HG03571 (cell line): ENCODE results near the gene FRMPD2.
"Not testable (repeated sequence)": the region's sequence is repeated elsewhere in the genome, so short reads cannot be mapped to it uniquely, and the experiment has no call there.

Experiments used
- ATAC-seq: cut with Tn5 transposase; IDR thresholded peaks from one replicate; pipeline ENCODE4 v1.9.1; 2021; ENCODE audit not compliant: unreplicated experiment

The FRMPD2 gene

GRCh38 chr10:48140949-48141348 is 133.5 kb downstream of the FRMPD2 start:
- not testable (repeated sequence) for ATAC-seq

GRCh38 chr10:48139953-48140850 is 134.3 kb downstream of the FRMPD2 start:
- not testable (repeated sequence) for ATAC-seq

GRCh38 chr10:48128954-48129353 is 145.5 kb downstream of the FRMPD2 start:
- not testable (repeated sequence) for ATAC-seq

- not testable (repeated sequence) for ATAC-seq
Observed at GRCh38 chr10:48126251-48126650, 148.2 kb downstream of the FRMPD2 start.

GRCh38 chr10:48125631-48126030 is 148.9 kb downstream of the FRMPD2 start:
- not testable (repeated sequence) for ATAC-seq

DNA sequence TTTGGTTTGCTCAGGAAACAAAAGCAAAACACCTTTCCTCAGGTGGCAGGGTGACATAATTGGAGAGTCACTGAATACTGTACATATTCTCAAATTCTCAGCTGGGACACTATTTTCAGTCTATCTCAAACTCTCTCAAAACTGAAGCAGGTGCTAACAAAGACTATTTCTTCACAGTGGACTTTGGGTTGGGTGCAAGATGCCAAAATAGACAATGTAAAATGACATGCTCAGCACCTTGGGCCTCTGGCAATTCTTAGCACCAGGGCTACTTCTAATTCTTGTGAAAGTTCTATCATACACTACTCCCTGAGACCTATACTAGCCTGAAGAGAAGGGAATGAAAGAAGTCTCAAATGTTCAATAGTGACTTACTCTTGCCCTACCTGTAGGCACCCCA is 151.9 kb downstream of the FRMPD2 start:
- not testable (repeated sequence) for ATAC-seq

GRCh38 chr10:48110277-48110676 is 164.2 kb downstream of the FRMPD2 start:
- ATAC-seq = not testable (repeated sequence)
